Vagina (tissue), 2 donors: ENCODE data around the gene CSNK1E. TPM values are rescaled to one million over a fixed set of nuclear protein-coding genes. Genes with fewer than 3 reads are reported as not detected.

ENCODE experiments used
- DNase-seq, 2 donors: peaks; one replicate each; pipeline ENCODE4 v3.0.0-alpha.2; 2017; ENCODE audit errors: extremely low spot score in 2 of 2
- H3K27ac ChIP-seq: fragments of 200-600 bp; sonication (generic); one replicate; pipeline ENCODE4 v1.5.1; 2019
- H3K27me3 ChIP-seq: fragments of 200-600 bp; sonication (generic); one replicate; pipeline ENCODE4 v1.5.1; 2019
- H3K36me3 ChIP-seq, 2 donors: fragments of 200-600 bp; sonication (generic); one replicate each; pipeline ENCODE4 v1.5.1; 2017 to 2019
- H3K4me1 ChIP-seq: fragments of 200-600 bp; sonication (generic); one replicate; pipeline ENCODE4 v1.5.1; 2019
- H3K4me3 ChIP-seq, 2 donors: fragments of 200-600 bp; sonication (generic); 1 replicate in 1 of 2; 2 replicates in 1 of 2; pipeline ENCODE4 v1.5.1; 2016 to 2019
- H3K9me3 ChIP-seq: fragments of 200-600 bp; sonication (generic); one replicate; pipeline ENCODE4 v1.5.1; 2019
- POLR2A ChIP-seq, 2 donors: fragments of 450-650 bp; IDR thresholded peaks; one replicate each; pipeline ENCODE4 v1.6.1; 2017; ENCODE audit warnings: antibody characterized with exemption in 2 of 2, mild to moderate bottlenecking in 2 of 2, moderate library complexity in 2 of 2
- POLR2AphosphoS5 ChIP-seq, 2 donors: sonication (generic); formaldehyde crosslinking; IDR thresholded peaks; one replicate each; pipeline ENCODE4 v1.9.0; 2017; ENCODE audit warnings: antibody characterized with exemption in 2 of 2, mild to moderate bottlenecking in 2 of 2, low read depth in 1 of 2; ENCODE audit not compliant: insufficient read depth in 1 of 2
- intact Hi-C: fragments of 100-400 bp; cut with DNase I; formaldehyde crosslinking; loops from one replicate; pipeline ENCODE4 v1.15.1; 2023
- total RNA-seq: library from RNA; depleted of rRNA; stranded (reverse); fragments of >200 nt; gene quantifications from one replicate; pipeline ENCODE4 v1.2.3, GENCODE V29; 2016
- TF ChIP-seq, protein P1 (sequence below), 3 experiments: fragments of 450-650 bp in 2 of 3; fragments of 200-600 bp in 1 of 3; sonication (generic) in 1 of 3; IDR thresholded peaks; one replicate each; pipeline ENCODE4 v1.5.1; 2017 to 2019; ENCODE audit warnings: antibody characterized with exemption in 3 of 3, mild to moderate bottlenecking in 2 of 3, moderate library complexity in 2 of 3

Gene CSNK1E
- total RNA-seq, 1 donor from 2014 or later, result 162 TPM

DNA sequence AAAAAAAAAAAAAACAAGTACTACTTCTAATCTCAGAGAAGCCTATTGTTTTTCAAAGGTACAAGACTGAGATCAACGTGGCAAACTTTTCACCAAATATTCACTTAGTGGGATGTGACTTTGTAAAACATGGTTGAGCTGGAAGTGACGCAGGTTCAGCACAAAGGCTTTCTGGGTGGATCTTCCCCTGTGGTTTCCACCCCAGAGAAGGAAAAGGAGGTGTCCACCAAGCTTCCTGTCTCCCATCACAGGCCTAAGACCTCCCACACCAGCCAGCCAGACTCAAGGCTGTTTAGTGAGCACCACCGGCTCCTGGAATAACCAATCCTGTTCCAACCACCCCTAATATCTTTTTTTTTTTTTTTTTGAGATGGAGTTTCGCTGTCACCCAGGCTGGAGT, 50.1 kb downstream of the CSNK1E start:
- Histone ChIP-seq H3K36me3 (peaks cover 0 to 5% of the 10 kb centered on the region in 2 donors), H3K27me3 (no peaks in the 10 kb centered on the region), H3K4me3 (no peak overlapping the region), H3K4me1 (peaks cover 88% of the 10 kb centered on the region), H3K27ac (peak overlapping the region; percentile 50), H3K9me3 (no peaks in the 10 kb centered on the region)
- intact Hi-C loops, result no loop called here
- DNase-seq, result no peak
- TF ChIP-seq POLR2AphosphoS5 (IDR thresholded peaks at IDR 0.05; ENCODE audit: insufficient read depth in 1 of 2, low read depth in 1 of 2) (peak in 1 of 2 donors; percentile 44), POLR2A (IDR thresholded peaks at IDR 0.05) (no peak)

DNA sequence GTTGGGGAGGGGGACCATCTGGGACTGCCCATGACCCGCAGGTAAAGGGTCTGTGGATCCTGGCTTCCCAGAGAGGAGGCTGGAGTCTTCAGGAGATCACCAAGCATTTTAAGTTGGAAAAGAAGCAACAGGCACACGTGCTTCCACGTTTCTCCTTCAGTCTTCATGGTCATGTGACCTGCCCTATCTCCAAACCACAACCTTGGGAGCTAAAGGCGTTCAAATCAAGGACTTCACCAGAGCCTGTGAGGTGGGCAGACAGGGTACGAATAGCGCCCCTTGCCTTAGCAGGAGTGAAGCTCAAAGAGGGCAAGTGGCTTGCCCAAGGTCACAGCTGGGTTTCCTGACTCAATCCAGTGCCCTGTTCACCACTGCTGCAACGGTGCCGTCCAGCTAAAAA, 51.1 kb downstream of the CSNK1E start:
- Histone ChIP-seq H3K4me3 (no peak overlapping the region), H3K4me1 (peaks cover 88% of the 10 kb centered on the region), H3K27me3 (no peaks in the 10 kb centered on the region), H3K27ac (peak overlapping the region; percentile 50), H3K36me3 (peaks cover 0 to 5% of the 10 kb centered on the region in 2 donors), H3K9me3 (no peaks in the 10 kb centered on the region)
- TF ChIP-seq POLR2AphosphoS5 (IDR thresholded peaks at IDR 0.05; ENCODE audit: insufficient read depth in 1 of 2, low read depth in 1 of 2), result no peak
- no peak for TF ChIP-seq POLR2A (IDR thresholded peaks at IDR 0.05)
- TF ChIP-seq, protein P1, sequence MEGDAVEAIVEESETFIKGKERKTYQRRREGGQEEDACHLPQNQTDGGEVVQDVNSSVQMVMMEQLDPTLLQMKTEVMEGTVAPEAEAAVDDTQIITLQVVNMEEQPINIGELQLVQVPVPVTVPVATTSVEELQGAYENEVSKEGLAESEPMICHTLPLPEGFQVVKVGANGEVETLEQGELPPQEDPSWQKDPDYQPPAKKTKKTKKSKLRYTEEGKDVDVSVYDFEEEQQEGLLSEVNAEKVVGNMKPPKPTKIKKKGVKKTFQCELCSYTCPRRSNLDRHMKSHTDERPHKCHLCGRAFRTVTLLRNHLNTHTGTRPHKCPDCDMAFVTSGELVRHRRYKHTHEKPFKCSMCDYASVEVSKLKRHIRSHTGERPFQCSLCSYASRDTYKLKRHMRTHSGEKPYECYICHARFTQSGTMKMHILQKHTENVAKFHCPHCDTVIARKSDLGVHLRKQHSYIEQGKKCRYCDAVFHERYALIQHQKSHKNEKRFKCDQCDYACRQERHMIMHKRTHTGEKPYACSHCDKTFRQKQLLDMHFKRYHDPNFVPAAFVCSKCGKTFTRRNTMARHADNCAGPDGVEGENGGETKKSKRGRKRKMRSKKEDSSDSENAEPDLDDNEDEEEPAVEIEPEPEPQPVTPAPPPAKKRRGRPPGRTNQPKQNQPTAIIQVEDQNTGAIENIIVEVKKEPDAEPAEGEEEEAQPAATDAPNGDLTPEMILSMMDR (IDR thresholded peaks at IDR 0.05), result no peak
- no peak for DNase-seq
- intact Hi-C loops, result no loop called here

DNA sequence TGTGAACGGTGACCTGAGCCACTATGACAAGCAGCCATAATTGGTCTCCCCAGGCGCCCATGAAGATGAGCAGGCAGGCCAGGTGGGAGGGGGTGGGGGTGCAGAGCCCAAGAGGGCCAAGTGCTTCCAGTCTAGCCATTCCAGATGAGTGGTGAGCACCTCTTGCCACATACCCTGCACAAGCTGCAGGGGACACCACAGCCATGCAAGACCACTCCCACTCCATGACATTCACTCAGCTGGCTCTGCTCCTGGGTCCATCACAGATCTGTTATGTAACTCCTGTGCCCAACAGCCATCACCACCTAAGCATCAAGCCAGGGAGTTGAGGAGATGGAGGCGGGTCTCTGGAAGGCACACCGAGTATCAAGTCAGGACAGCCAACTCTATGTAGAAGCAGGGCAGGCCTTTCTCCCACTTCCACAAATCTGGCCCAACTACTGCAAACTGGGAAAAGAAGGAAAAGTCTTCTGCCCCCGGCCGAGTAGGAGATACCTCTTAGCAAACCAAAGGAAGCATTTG, 52.9 kb downstream of the CSNK1E start:
- DNase-seq, result no peak
- TF ChIP-seq POLR2AphosphoS5 (IDR thresholded peaks at IDR 0.05; ENCODE audit: insufficient read depth in 1 of 2, low read depth in 1 of 2), result no peak
- no peak for TF ChIP-seq POLR2A (IDR thresholded peaks at IDR 0.05)
- TF ChIP-seq, protein P1 (IDR thresholded peaks at IDR 0.05), result no peak
- intact Hi-C loops, result no loop called here
- Histone ChIP-seq H3K27me3 (no peaks in the 10 kb centered on the region), H3K36me3 (peaks cover 0 to 5% of the 10 kb centered on the region in 2 donors), H3K27ac (no peak overlapping the region), H3K9me3 (no peaks in the 10 kb centered on the region), H3K4me1 (peaks cover 83% of the 10 kb centered on the region), H3K4me3 (no peak overlapping the region)

DNA sequence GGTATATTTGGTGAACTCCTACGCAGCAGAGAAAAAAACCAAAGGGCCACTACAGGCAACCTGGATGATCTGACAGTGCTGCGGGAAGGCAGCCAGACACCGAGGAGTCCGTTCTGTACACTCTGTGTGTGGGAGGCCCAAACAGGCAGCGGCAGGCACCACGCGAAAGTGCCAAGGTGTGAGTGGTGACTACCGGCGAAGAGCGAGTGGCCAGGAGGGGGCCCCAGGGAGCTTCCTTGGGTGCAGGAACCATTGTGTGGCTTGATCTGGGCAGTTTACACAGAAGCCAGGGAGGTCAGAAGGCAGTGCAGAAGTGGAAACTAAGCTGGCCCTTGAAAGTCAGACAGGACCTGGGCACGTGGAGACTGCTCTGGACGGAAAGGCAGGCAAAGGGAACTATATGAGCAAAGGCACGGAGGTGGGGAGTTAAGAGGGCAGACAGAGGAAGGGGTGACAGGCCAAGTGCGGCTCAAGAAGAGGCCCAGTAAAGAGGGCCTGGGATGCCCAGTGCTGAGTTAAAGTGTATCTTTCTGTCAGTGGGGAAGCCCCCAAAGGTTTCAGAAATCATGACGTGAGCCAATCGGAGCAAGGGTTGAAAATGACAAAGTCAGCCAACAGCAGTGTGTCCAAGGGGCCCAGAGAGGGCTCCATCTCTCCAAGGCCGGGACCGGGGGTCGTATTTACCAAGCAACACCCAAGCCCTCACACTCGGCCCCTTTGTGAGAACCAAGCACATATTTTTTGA, 55.0 kb downstream of the CSNK1E start:
- H3K27ac ChIP-seq, result peak overlapping the region; percentile 70
- H3K9me3 ChIP-seq, result no peaks in the 10 kb centered on the region
- peaks cover 0 to 5% of the 10 kb centered on the region in 2 donors for H3K36me3 ChIP-seq
- TF ChIP-seq POLR2AphosphoS5 (IDR thresholded peaks at IDR 0.05; ENCODE audit: insufficient read depth in 1 of 2, low read depth in 1 of 2) (peak in 1 of 2 donors; percentile 42), POLR2A (IDR thresholded peaks at IDR 0.05) (no peak)
- TF ChIP-seq, protein P1 (IDR thresholded peaks at IDR 0.05), result peak in 1 of 3 experiments; percentile 38
- H3K4me1 ChIP-seq, result peaks cover 80% of the 10 kb centered on the region
- H3K4me3 ChIP-seq, result no peak overlapping the region
- no peaks in the 10 kb centered on the region for H3K27me3 ChIP-seq
- DNase-seq, result no peak
- intact Hi-C loops, result no loop called here

DNA sequence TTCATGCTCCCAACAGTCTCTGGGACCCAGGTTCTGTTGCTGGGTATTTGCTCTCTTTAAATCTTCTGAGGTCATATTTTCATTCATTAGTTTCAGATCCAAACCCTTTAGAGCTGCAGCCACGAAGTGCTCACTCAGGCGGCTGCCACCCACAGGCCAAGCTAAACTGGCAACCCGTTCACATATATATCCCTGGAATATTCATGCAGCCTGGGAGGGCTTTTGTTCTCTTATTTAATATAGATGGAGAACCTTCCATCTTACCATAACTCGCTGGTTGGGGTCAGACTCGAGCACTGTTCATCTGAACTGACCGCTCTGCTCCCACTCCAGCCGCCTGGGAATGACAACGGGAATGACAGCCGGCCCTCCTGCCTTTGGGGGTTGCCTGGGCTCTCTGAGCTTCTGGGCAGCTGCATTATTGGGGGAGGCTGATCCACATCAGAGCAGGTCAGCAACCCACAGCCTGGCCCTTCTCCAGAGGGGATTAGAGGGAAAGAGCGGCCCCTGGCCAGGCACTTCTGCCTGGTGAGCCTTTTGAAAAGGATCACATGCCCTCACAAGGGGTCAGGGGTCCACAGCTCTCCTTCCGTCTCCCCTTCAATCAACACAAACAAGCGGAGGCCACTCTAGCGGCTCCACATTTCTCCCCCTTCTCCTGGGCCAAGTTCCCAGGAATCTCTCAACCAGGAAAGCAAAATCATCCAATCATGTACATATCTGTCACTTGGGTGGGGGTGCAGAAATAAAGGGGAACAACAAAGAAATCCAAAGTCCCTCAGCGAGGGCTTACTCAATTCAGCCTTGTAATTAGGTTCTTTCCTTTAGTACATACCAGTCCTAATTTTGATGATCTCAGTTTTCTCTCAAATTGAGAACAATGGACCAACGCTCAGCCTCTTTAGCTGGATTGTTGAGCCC, 56.2 kb downstream of the CSNK1E start:
- DNase-seq, result no peak
- Histone ChIP-seq H3K9me3 (no peaks in the 10 kb centered on the region), H3K4me3 (no peak overlapping the region), H3K4me1 (peaks cover 69% of the 10 kb centered on the region), H3K27me3 (no peaks in the 10 kb centered on the region), H3K36me3 (peaks cover 0 to 5% of the 10 kb centered on the region in 2 donors), H3K27ac (peak overlapping the region; percentile 70)
- intact Hi-C loops, result no loop called here
- TF ChIP-seq POLR2A (IDR thresholded peaks at IDR 0.05) (no peak), POLR2AphosphoS5 (IDR thresholded peaks at IDR 0.05; ENCODE audit: insufficient read depth in 1 of 2, low read depth in 1 of 2) (no peak)
- TF ChIP-seq, protein P1 (IDR thresholded peaks at IDR 0.05), result no peak
